ENCODE results near the gene SLC38A3. TPM values are rescaled to one million over a fixed set of nuclear protein-coding genes. Genes with fewer than 3 reads are reported as not detected.

SLC38A3 gene
- total and polyA plus RNA-seq, 2 experiments from 2014 or later: 0.36 TPM; not detected in 1

- H3K4me1 ChIP-seq (ENCODE audit: insufficient read depth): no peaks in the 10 kb centered on the region
- no peak overlapping the region for H3K27ac ChIP-seq
- H3K4me2 ChIP-seq (ENCODE audit: unreplicated experiment): no peak overlapping the region
- H3F3A ChIP-seq (ENCODE audit: insufficient read depth): no peaks in the 10 kb centered on the region
- no peak for TF ChIP-seq EZH2 (IDR thresholded peaks at IDR 0.05; ENCODE audit: insufficient read depth, poor library complexity, severe bottlenecking)
- TF ChIP-seq EZH2phosphoT487 (IDR thresholded peaks at IDR 0.05; ENCODE audit: insufficient read depth, low read depth): no peak
- in situ Hi-C loops (cut with MboI): loop anchor here (25.0 kb wide), 1 partner anchor 316 kb away; no protein-coding TSS in a partner anchor
- WGBS, 2 experiments (ENCODE audit: low coverage in 1 of 2, low lambda C conversion rate in 2 of 2, missing lambda C conversion rate in 2 of 2): 73% methylated on average over 11 to 12 of the region's 12 CpGs
- no peaks in the 10 kb centered on the region for H3K9me2 ChIP-seq (ENCODE audit: insufficient read depth)
- no peak overlapping the region for H3K4me3 ChIP-seq
- no peaks in the 10 kb centered on the region for H4K20me1 ChIP-seq (ENCODE audit: insufficient read depth)
- no peaks in the 10 kb centered on the region for H3K27me3 ChIP-seq (replicated peaks; ENCODE audit: insufficient read depth)
- DNase-seq: no peak
- no peak overlapping the region for H3K9ac ChIP-seq
- no peaks in the 10 kb centered on the region for H3K36me3 ChIP-seq (ENCODE audit: low read depth)
- H2AFZ ChIP-seq: no peak overlapping the region
- H3K9me3 ChIP-seq (ENCODE audit: low read depth): no peaks in the 10 kb centered on the region
- no peaks in the 10 kb centered on the region for H3K79me2 ChIP-seq (ENCODE audit: insufficient read depth)
Observed at GRCh38 chr3:50221411-50222168, 16.5 kb downstream of the SLC38A3 start.

DNA sequence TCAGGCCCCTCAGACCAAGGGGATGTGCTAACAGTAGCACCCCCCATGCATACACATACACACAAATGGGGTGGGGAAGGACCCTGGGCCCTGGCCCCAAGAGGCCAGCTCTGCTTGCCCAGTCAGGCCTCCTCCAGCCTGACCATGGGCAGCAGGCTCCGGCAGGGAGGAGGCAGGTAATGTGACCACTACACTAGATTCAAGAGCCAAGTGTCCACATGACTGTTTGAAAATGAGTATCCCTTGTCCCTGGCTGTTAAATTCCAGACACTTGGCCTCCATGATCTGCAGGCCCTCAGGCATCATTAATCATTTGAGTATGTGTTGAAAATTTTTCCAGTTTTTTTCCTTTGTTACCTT lies 17.1 kb downstream of the SLC38A3 start:
- no peaks in the 10 kb centered on the region for H3K27me3 ChIP-seq (replicated peaks; ENCODE audit: insufficient read depth)
- H2AFZ ChIP-seq: no peak overlapping the region
- no peaks in the 10 kb centered on the region for H4K20me1 ChIP-seq (ENCODE audit: insufficient read depth)
- no peak overlapping the region for H3K9ac ChIP-seq
- H3K9me3 ChIP-seq (ENCODE audit: low read depth): no peaks in the 10 kb centered on the region
- H3K4me3 ChIP-seq: no peak overlapping the region
- H3K79me2 ChIP-seq (ENCODE audit: insufficient read depth): no peaks in the 10 kb centered on the region
- H3K27ac ChIP-seq: no peak overlapping the region
- H3K36me3 ChIP-seq (ENCODE audit: low read depth): no peaks in the 10 kb centered on the region
- no peak for TF ChIP-seq EZH2 (IDR thresholded peaks at IDR 0.05; ENCODE audit: insufficient read depth, poor library complexity, severe bottlenecking)
- TF ChIP-seq EZH2phosphoT487 (IDR thresholded peaks at IDR 0.05; ENCODE audit: insufficient read depth, low read depth): no peak
- H3K4me2 ChIP-seq (ENCODE audit: unreplicated experiment): no peak overlapping the region
- no peak for DNase-seq
- in situ Hi-C loops (cut with MboI): loop anchor here (25.0 kb wide), 1 partner anchor 315 kb away; no protein-coding TSS in a partner anchor
- H3K4me1 ChIP-seq (ENCODE audit: insufficient read depth): no peaks in the 10 kb centered on the region
- WGBS, 2 experiments (ENCODE audit: low coverage in 1 of 2, low lambda C conversion rate in 2 of 2, missing lambda C conversion rate in 2 of 2): 80 to 100% methylated on average over 1 of the region's 1 CpG
- no peaks in the 10 kb centered on the region for H3K9me2 ChIP-seq (ENCODE audit: insufficient read depth)
- no peaks in the 10 kb centered on the region for H3F3A ChIP-seq (ENCODE audit: insufficient read depth)

DNA sequence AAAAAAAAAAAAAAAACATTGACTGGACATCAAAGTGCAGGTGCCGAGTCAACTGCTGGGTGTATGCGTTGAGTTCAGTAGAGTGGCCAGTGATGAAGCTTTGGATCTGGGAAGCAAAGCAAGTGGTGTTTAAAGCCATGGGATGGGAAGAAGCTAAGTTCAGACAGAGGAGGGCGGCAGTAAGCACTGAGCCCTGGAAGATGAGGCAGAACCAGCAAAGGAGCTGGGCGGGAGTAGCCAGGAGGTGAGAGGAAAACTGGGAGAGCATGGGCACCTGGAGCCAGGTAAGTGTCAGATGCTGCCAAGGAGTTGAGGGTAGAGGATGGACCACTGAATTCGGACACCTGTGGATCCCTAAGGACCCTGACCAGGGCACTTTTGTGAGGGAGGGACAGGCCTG lies 19.6 kb downstream of the SLC38A3 start:
- H3K9ac ChIP-seq: no peak overlapping the region
- no peak overlapping the region for H3K27ac ChIP-seq
- no peaks in the 10 kb centered on the region for H4K20me1 ChIP-seq (ENCODE audit: insufficient read depth)
- no peak overlapping the region for H3K4me2 ChIP-seq (ENCODE audit: unreplicated experiment)
- H3K36me3 ChIP-seq (ENCODE audit: low read depth): no peaks in the 10 kb centered on the region
- in situ Hi-C loops (cut with MboI): loop anchor here (25.0 kb wide), 1 partner anchor 313 kb away; no protein-coding TSS in a partner anchor
- TF ChIP-seq EZH2 (IDR thresholded peaks at IDR 0.05; ENCODE audit: insufficient read depth, poor library complexity, severe bottlenecking) (no peak), EZH2phosphoT487 (IDR thresholded peaks at IDR 0.05; ENCODE audit: insufficient read depth, low read depth) (no peak)
- no peaks in the 10 kb centered on the region for H3K27me3 ChIP-seq (replicated peaks; ENCODE audit: insufficient read depth)
- H3K4me1 ChIP-seq (ENCODE audit: insufficient read depth): peaks cover 4% of the 10 kb centered on the region; the same call in 1 of the 2 replicates
- H2AFZ ChIP-seq: no peak overlapping the region
- H3K4me3 ChIP-seq: no peak overlapping the region
- no peaks in the 10 kb centered on the region for H3K9me2 ChIP-seq (ENCODE audit: insufficient read depth)
- H3K9me3 ChIP-seq (ENCODE audit: low read depth): no peaks in the 10 kb centered on the region
- no peaks in the 10 kb centered on the region for H3F3A ChIP-seq (ENCODE audit: insufficient read depth)
- H3K79me2 ChIP-seq (ENCODE audit: insufficient read depth): no peaks in the 10 kb centered on the region
- 49 to 61% methylated on average over 5 of the region's 5 CpGs for WGBS, 2 experiments (ENCODE audit: low coverage in 1 of 2, low lambda C conversion rate in 2 of 2, missing lambda C conversion rate in 2 of 2)
- DNase-seq: no peak

DNA sequence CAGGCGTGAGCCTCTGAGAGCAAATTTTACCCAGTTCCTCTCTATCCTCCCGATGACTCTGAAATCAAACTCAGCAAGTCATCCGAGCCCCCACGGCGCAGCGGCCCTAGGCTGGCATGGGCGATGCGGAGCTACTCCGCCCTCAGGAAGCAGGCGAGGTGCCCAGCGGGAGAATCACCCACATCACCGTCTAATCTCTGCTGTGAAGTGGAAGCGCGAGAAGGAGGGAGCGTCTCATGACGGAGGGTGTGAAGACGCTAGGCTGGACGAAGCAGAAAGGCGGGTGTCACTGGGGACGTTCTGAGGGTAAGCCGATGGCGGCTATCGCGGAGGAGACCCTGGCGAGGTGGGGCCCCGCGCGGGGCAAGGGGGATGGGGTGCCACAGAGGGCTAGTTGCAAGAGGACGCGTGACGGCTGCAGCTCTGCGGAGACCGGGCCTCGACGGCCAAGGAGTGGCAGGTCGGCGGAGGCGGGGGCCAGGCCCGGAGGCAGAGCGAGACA lies 21.9 kb downstream of the SLC38A3 start:
- H3K27ac ChIP-seq: no peak overlapping the region
- no peaks in the 10 kb centered on the region for H3K79me2 ChIP-seq (ENCODE audit: insufficient read depth)
- H3K9ac ChIP-seq: peak overlapping the region; percentile 64
- peak; percentile 78 for DNase-seq
- H3K36me3 ChIP-seq (ENCODE audit: low read depth): no peaks in the 10 kb centered on the region
- TF ChIP-seq EZH2 (IDR thresholded peaks at IDR 0.05; ENCODE audit: insufficient read depth, poor library complexity, severe bottlenecking) (no peak), EZH2phosphoT487 (IDR thresholded peaks at IDR 0.05; ENCODE audit: insufficient read depth, low read depth) (no peak)
- H3K4me3 ChIP-seq: peak overlapping the region; percentile 80
- H3K4me2 ChIP-seq (ENCODE audit: unreplicated experiment): peak overlapping the region; percentile 57
- H4K20me1 ChIP-seq (ENCODE audit: insufficient read depth): no peaks in the 10 kb centered on the region
- in situ Hi-C loops (cut with MboI): no loop called here
- 1 to 2% methylated on average over 32 to 40 of the region's 40 CpGs for WGBS, 2 experiments (ENCODE audit: low coverage in 1 of 2, low lambda C conversion rate in 2 of 2, missing lambda C conversion rate in 2 of 2)
- peaks cover 4% of the 10 kb centered on the region; the same call in 1 of the 2 replicates for H3K4me1 ChIP-seq (ENCODE audit: insufficient read depth)
- no peaks in the 10 kb centered on the region for H3F3A ChIP-seq (ENCODE audit: insufficient read depth)
- peak overlapping the region; percentile 94 for H2AFZ ChIP-seq
- H3K27me3 ChIP-seq (replicated peaks; ENCODE audit: insufficient read depth): no peaks in the 10 kb centered on the region
- H3K9me2 ChIP-seq (ENCODE audit: insufficient read depth): no peaks in the 10 kb centered on the region
- no peaks in the 10 kb centered on the region for H3K9me3 ChIP-seq (ENCODE audit: low read depth)

All from GM23248 (cell line).